Parathyroid adenoma (tissue), 2 donors: ENCODE data around the gene CHEK1.
"Not testable (repeated sequence)": the region's sequence is repeated elsewhere in the genome, so short reads cannot be mapped to it uniquely, and the experiment has no call there.

Source experiments
- H2AFZ ChIP-seq: fragments of 300-600 bp; sonication (generic); one replicate; pipeline ENCODE4 v1.7.0; 2017; ENCODE audit warnings: antibody characterized with exemption, mild to moderate bottlenecking
- H3K27ac ChIP-seq: fragments of 300-600 bp; sonication (generic); one replicate; pipeline ENCODE4 v1.7.0; 2017
- H3K27me3 ChIP-seq: fragments of 300-600 bp; sonication (generic); one replicate; pipeline ENCODE4 v1.7.0; 2017; ENCODE audit warnings: low read length; ENCODE audit not compliant: control insufficient read depth, insufficient read depth
- H3K36me3 ChIP-seq: fragments of 300-600 bp; sonication (generic); one replicate; pipeline ENCODE4 v1.7.0; 2017; ENCODE audit warnings: low read length; ENCODE audit not compliant: control insufficient read depth, insufficient read depth
- H3K4me1 ChIP-seq: fragments of 300-600 bp; sonication (generic); one replicate; pipeline ENCODE4 v1.7.0; 2017; ENCODE audit warnings: control low read depth
- H3K4me2 ChIP-seq: fragments of 300-600 bp; sonication (generic); one replicate; pipeline ENCODE4 v1.7.0; 2017; ENCODE audit warnings: low read length
- H3K4me3 ChIP-seq: fragments of 300-600 bp; sonication (generic); one replicate; pipeline ENCODE4 v1.7.0; 2017; ENCODE audit warnings: low read depth, low read length
- H3K79me2 ChIP-seq: fragments of 300-600 bp; sonication (generic); one replicate; pipeline ENCODE4 v1.7.0; 2017; ENCODE audit warnings: control low read depth
- H3K9ac ChIP-seq: fragments of 300-600 bp; sonication (generic); one replicate; pipeline ENCODE4 v1.7.0; 2017; ENCODE audit warnings: mild to moderate bottlenecking
- H3K9me3 ChIP-seq: fragments of 300-600 bp; sonication (generic); one replicate; pipeline ENCODE4 v1.7.0; 2017; ENCODE audit warnings: low read length; ENCODE audit not compliant: control insufficient read depth
- TF ChIP-seq, protein P1 (sequence below): fragments of 300-600 bp; sonication (generic); IDR thresholded peaks from one replicate; pipeline ENCODE4 v1.7.0; 2017; ENCODE audit warnings: antibody characterized with exemption, mild to moderate bottlenecking
- donor health status: primary hyperparathyroidism.

The CHEK1 gene

DNA sequence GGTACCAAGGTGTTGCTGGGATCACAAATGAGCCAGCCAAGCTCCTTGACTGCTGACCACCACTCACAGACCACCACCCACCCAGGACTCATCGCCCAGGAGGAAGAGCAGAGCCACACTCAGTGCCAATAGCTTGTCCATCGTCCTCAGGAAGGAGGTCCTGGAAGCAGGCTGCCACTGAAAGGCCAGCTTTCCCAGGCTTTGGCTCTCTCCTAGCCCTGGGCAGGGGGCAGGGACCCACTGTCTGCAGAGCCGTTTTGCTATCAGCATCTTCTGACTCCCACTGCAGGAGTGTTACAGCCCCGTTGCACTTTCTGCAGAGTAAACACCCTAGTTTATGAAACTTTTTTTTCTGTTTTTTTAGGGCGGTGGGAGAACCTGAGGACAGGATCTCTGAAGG is 67.9 kb downstream of the CHEK1 start:
- H3K4me2 ChIP-seq, result no peak overlapping the region
- H3K27me3 ChIP-seq, result no peaks in the 10 kb centered on the region
- TF ChIP-seq, protein P1, sequence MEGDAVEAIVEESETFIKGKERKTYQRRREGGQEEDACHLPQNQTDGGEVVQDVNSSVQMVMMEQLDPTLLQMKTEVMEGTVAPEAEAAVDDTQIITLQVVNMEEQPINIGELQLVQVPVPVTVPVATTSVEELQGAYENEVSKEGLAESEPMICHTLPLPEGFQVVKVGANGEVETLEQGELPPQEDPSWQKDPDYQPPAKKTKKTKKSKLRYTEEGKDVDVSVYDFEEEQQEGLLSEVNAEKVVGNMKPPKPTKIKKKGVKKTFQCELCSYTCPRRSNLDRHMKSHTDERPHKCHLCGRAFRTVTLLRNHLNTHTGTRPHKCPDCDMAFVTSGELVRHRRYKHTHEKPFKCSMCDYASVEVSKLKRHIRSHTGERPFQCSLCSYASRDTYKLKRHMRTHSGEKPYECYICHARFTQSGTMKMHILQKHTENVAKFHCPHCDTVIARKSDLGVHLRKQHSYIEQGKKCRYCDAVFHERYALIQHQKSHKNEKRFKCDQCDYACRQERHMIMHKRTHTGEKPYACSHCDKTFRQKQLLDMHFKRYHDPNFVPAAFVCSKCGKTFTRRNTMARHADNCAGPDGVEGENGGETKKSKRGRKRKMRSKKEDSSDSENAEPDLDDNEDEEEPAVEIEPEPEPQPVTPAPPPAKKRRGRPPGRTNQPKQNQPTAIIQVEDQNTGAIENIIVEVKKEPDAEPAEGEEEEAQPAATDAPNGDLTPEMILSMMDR, result no peak
- no peak overlapping the region for H2AFZ ChIP-seq
- no peak overlapping the region for H3K4me3 ChIP-seq
- H3K36me3 ChIP-seq, result no peaks in the 10 kb centered on the region
- H3K4me1 ChIP-seq, result no peaks in the 10 kb centered on the region
- no peak overlapping the region for H3K27ac ChIP-seq
- no peaks in the 10 kb centered on the region for H3K9me3 ChIP-seq
- no peak overlapping the region for H3K9ac ChIP-seq
- H3K79me2 ChIP-seq, result no peaks in the 10 kb centered on the region

DNA sequence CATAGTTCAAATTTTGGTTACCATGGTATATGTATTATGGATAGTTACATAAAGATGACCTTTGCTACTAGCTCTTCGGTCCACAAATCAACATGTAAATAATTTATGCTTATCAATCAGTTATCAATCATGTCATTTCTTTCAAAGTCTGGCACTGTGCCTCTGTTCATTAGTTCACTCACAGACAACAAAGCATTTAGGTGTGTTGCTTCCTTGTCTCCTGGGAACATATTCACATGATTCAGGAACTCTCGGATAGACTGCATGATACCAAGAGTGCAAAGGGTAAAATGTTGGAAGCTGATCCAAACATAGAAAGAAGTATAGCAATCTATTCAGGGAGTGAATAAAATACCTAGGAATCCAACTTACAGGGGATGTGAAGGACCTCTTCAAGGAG is 70.0 kb downstream of the CHEK1 start:
- no peaks in the 10 kb centered on the region for H3K9me3 ChIP-seq
- no peaks in the 10 kb centered on the region for H3K27me3 ChIP-seq
- no peaks in the 10 kb centered on the region for H3K36me3 ChIP-seq
- no peaks in the 10 kb centered on the region for H3K79me2 ChIP-seq
- no peak overlapping the region for H3K9ac ChIP-seq
- no peak overlapping the region for H3K4me3 ChIP-seq
- H3K4me1 ChIP-seq, result no peaks in the 10 kb centered on the region
- H3K4me2 ChIP-seq, result no peak overlapping the region
- no peak overlapping the region for H2AFZ ChIP-seq
- TF ChIP-seq, protein P1, result no peak
- no peak overlapping the region for H3K27ac ChIP-seq

DNA sequence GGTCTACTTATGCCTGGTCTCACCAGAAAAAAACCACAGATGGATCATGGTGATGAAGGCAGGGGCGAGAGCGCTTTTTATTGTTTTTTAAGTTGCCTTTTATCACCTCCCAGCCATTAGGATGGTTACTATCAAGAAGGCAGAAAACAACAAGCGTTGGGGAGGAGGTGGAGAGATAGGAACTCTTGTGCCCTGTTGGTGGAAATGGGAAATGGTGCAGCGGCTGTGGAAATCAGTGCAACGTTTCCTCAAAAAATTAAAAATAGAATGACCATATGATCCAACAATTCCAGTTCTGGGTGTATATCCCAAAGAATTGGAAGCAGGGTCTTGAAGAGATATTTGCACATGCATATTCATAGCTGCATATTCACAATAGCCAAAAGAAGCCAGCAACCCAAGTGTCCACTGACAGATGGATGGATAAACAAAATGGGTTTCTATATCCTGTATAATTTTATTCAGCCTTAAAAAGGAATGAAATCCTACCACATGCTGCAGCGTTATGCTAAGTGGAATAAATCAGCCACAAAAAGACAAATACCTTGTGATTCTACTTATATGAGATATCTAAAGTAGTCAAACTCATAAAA is 76.2 kb downstream of the CHEK1 start:
- TF ChIP-seq, protein P1, result no peak
- Histone ChIP-seq H3K36me3 (no peaks in the 10 kb centered on the region), H3K4me1 (no peaks in the 10 kb centered on the region), H3K4me2 (no peak overlapping the region), H3K79me2 (no peaks in the 10 kb centered on the region), H2AFZ (no peak overlapping the region), H3K4me3 (no peak overlapping the region), H3K27me3 (no peaks in the 10 kb centered on the region), H3K9ac (no peak overlapping the region), H3K27ac (no peak overlapping the region), H3K9me3 (no peaks in the 10 kb centered on the region)

DNA sequence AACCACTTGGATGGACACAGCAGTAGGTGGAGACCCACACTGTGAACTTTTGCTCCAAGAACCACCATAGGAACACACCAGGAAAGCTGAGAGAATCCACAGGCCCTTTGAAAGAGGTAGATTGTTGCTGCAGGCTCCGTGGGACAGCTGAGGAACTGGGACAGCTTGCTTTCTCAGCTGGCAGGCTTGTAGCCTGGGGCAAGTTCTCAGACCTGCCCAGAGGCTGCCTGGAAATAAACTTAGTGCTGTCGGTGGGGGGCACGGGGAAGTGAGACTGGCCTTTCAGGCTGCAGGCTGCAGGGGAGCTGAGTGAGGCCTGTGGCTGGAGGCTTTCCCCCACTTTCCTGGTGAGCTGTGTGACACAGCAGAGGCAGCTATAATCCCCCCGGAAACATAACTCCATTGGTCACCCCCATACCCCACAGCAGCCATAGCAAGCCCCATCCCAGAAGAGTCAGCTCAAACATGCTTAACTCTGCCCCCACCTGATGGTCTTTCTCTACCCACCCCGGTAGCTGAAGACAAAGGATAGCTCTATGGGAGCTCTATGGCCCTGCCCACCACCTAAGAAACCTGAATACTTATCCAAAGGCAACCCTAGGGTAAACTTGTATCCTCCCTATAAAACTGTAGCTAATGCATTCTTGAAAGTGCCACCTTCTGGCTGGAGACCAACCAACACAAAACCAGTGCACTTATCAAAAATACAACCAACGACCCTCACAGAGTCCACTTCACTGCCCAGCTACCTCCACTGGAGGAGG is 77.1 kb downstream of the CHEK1 start:
- Histone ChIP-seq H3K36me3 (no peaks in the 10 kb centered on the region), H3K27ac (no peak overlapping the region), H2AFZ (no peak overlapping the region), H3K27me3 (no peaks in the 10 kb centered on the region), H3K9ac (no peak overlapping the region), H3K4me1 (no peaks in the 10 kb centered on the region), H3K4me3 (no peak overlapping the region), H3K9me3 (no peaks in the 10 kb centered on the region), H3K79me2 (no peaks in the 10 kb centered on the region), H3K4me2 (no peak overlapping the region)
- TF ChIP-seq, protein P1, result no peak

DNA sequence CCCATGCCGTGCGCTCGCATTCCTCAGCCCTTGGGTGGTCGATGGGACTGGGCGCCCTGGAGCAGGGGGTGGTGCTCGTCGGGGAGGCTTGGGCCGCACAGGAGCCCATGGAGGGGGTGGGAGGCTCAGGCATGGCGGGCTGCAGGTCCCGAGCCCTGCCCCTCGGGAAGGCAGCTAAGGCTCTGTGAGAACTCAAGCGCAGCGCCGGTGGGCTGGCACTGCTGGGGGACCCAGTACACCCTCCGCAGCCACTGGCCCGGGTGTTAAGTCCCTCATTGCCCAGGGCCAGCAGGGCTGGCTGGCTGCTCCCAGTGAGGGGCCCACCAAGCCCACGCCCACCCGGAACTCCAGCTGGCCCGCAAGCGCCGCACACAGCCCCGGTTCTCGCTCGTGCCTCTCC is 79.7 kb downstream of the CHEK1 start:
- not testable (repeated sequence) for H3K27ac ChIP-seq, H3K9ac ChIP-seq, H3K4me3 ChIP-seq, H3K4me2 ChIP-seq, H2AFZ ChIP-seq, H3K4me1 ChIP-seq, H3K36me3 ChIP-seq, H3K27me3 ChIP-seq, H3K79me2 ChIP-seq, H3K9me3 ChIP-seq
